Stomach (tissue), 4 donors: ENCODE data around the gene MIPOL1.

ENCODE experiments used
- CTCF ChIP-seq, 7 experiments: fragments of 450-650 bp in 4 of 7; fragments of 200-600 bp in 3 of 7; sonication (generic) in 3 of 7; IDR thresholded peaks; one replicate each; pipeline ENCODE4 v1.5.1; 2016 to 2019; ENCODE audit warnings: antibody characterized with exemption in 7 of 7, control low read depth in 2 of 7, mild to moderate bottlenecking in 1 of 7
- EP300 ChIP-seq: sonication (generic); formaldehyde crosslinking; IDR thresholded peaks from one replicate; pipeline ENCODE4 v1.6.1; 2017; ENCODE audit warnings: antibody characterized with exemption
- POLR2A ChIP-seq, 4 donors: fragments of 450-650 bp; IDR thresholded peaks; one replicate each; pipeline ENCODE4 v1.6.1; 2016; ENCODE audit warnings: antibody characterized with exemption in 4 of 4, control low read depth in 2 of 4, mild to moderate bottlenecking in 1 of 4, moderate library complexity in 1 of 4
- POLR2AphosphoS5 ChIP-seq, 3 donors: sonication (generic); formaldehyde crosslinking; IDR thresholded peaks; one replicate each; pipeline ENCODE4 v1.6.1; 2016; ENCODE audit warnings: antibody characterized with exemption in 3 of 3

DNA sequence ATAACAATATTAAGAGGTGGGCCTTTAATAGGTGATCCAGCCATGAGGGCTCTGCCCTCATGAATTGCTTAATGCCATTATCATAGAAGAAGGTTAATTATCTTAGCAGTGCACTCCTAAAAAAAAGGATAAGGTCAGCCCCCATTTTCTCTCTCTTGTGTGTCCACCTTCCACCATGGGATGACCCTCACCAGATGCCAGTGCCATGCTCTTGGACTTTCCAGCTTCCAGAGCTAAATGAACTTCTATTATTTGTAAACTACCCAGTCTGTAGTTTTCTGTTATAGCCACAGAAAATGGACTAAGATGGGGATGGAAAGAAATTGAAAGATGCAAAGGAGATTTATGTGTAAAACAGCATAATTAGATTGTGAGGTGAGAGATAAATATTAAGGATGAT lies 271.9 kb downstream of the MIPOL1 start:
- TF ChIP-seq CTCF (IDR thresholded peaks at IDR 0.05) (no peak), POLR2A (IDR thresholded peaks at IDR 0.05) (no peak), EP300 (no peak), POLR2AphosphoS5 (IDR thresholded peaks at IDR 0.05) (no peak)
